HEK293T (cell line): ENCODE measurements around the gene ZNF408.

Experiments used
- CTCF ChIA-PET: fragments of 350-600 bp; formaldehyde crosslinking; extraction: SDS; loops from one replicate; lab custom pipeline; 2021; ENCODE audit warnings: antibody characterized with exemption, inconsistent platforms; lab: Yijun Ruan, JAX
- POLR2A ChIA-PET: fragments of 350-600 bp; formaldehyde crosslinking; extraction: SDS; loops from one replicate; lab custom pipeline; 2020; ENCODE audit warnings: antibody characterized with exemption, inconsistent platforms; lab: Yijun Ruan, JAX
- DNase-seq: peaks from one replicate; pipeline ENCODE4 v3.0.0; 2012; ENCODE audit warnings: mixed read lengths; ENCODE audit errors: extremely low spot score
- ARNT ChIP-seq: fragments of 450-650 bp; IDR thresholded peaks from 2 replicates; pipeline ENCODE4 v1.6.1; 2017; ENCODE audit warnings: mild to moderate bottlenecking
- BHLHE40 ChIP-seq: fragments of 450-650 bp; IDR thresholded peaks from 2 replicates; pipeline ENCODE4 v1.6.1; 2016; ENCODE audit warnings: mild to moderate bottlenecking, moderate library complexity, borderline replicate concordance
- CTBP1 ChIP-seq: fragments of 450-650 bp; IDR thresholded peaks from 2 replicates; pipeline ENCODE4 v1.6.1; 2016; ENCODE audit warnings: borderline replicate concordance
- ELF4 ChIP-seq: fragments of 450-650 bp; IDR thresholded peaks from 2 replicates; pipeline ENCODE4 v1.6.1; 2017; ENCODE audit warnings: antibody characterized with exemption
- FOXA1 ChIP-seq: fragments of 450-650 bp; IDR thresholded peaks from 2 replicates; pipeline ENCODE4 v1.6.1; 2016; ENCODE audit warnings: mild to moderate bottlenecking
- FOXK2 ChIP-seq: fragments of 450-650 bp; IDR thresholded peaks from 2 replicates; pipeline ENCODE4 v1.6.1; 2016; ENCODE audit warnings: mild to moderate bottlenecking
- FOXM1 ChIP-seq: fragments of 450-650 bp; IDR thresholded peaks from 2 replicates; pipeline ENCODE4 v1.6.1; 2017; ENCODE audit warnings: mild to moderate bottlenecking, borderline replicate concordance
- HDGF ChIP-seq: fragments of 450-650 bp; IDR thresholded peaks from 2 replicates; pipeline ENCODE4 v1.6.1; 2017; ENCODE audit warnings: antibody characterized with exemption, borderline replicate concordance
- L3MBTL2 ChIP-seq: fragments of 450-650 bp; conservative IDR thresholded peaks from 2 replicates; pipeline ENCODE4 v1.6.1; 2016; ENCODE audit warnings: mild to moderate bottlenecking
- LEF1 ChIP-seq: fragments of 450-650 bp; IDR thresholded peaks from 2 replicates; pipeline ENCODE4 v1.6.1; 2017; ENCODE audit warnings: mild to moderate bottlenecking, borderline replicate concordance
- NFRKB ChIP-seq: fragments of 450-650 bp; IDR thresholded peaks from 2 replicates; pipeline ENCODE4 v1.6.1; 2016; ENCODE audit warnings: mild to moderate bottlenecking, moderate library complexity
- PKNOX1 ChIP-seq: fragments of 450-650 bp; IDR thresholded peaks from 2 replicates; pipeline ENCODE4 v1.6.1; 2016
- SP1 ChIP-seq: fragments of 450-650 bp; IDR thresholded peaks from 2 replicates; pipeline ENCODE4 v1.6.1; 2017
- SUZ12 ChIP-seq: fragments of 450-650 bp; IDR thresholded peaks from 2 replicates; pipeline ENCODE4 v1.6.1; 2016; ENCODE audit warnings: mild to moderate bottlenecking
- TARDBP ChIP-seq: fragments of 450-650 bp; IDR thresholded peaks from 2 replicates; pipeline ENCODE4 v1.6.1; 2016
- ZNF384 ChIP-seq: fragments of 450-650 bp; IDR thresholded peaks from 2 replicates; pipeline ENCODE4 v1.6.1; 2016

ZNF408 gene

GRCh38 chr11:46680815-46681214 lies 20.0 kb upstream of the ZNF408 start:
- CTCF ChIA-PET = no interaction called here

GRCh38 chr11:46681814-46682213 lies 19.0 kb upstream of the ZNF408 start:
- TF ChIP-seq L3MBTL2 (no peak), HDGF (no peak), PKNOX1 (no peak), TARDBP (no peak), ZNF384 (no peak), SUZ12 (no peak), ARNT (no peak), ELF4 (no peak), FOXA1 (no peak), LEF1 (no peak), FOXM1 (no peak), CTBP1 (no peak), FOXK2 (no peak), NFRKB (no peak)
- DNase-seq = no peak
- CTCF ChIA-PET = no interaction called here
- POLR2A ChIA-PET = no interaction called here

More at GRCh38 chr11:46680815-46681214, 20.0 kb upstream of the ZNF408 start:
- no peak for TF ChIP-seq NFRKB
- no peak for TF ChIP-seq SP1
- TF ChIP-seq L3MBTL2 = no peak
- no peak for TF ChIP-seq FOXA1
- no peak for TF ChIP-seq TARDBP
- no peak for TF ChIP-seq SUZ12
- no peak for TF ChIP-seq ELF4
- TF ChIP-seq FOXK2 = no peak
- TF ChIP-seq ZNF384 = no peak
- no peak for TF ChIP-seq ARNT
- no peak for TF ChIP-seq CTBP1
- TF ChIP-seq FOXM1 = no peak
- TF ChIP-seq BHLHE40 = no peak
- no peak for TF ChIP-seq PKNOX1
- no peak for TF ChIP-seq LEF1
- POLR2A ChIA-PET = no interaction called here
- no peak for DNase-seq

- CTCF ChIA-PET = no interaction called here
- no peak for DNase-seq
- POLR2A ChIA-PET = no interaction called here
- TF ChIP-seq ARNT (no peak), SP1 (no peak), FOXK2 (no peak), LEF1 (no peak), PKNOX1 (no peak), SUZ12 (no peak), HDGF (no peak), ZNF384 (no peak), FOXA1 (no peak), L3MBTL2 (no peak), TARDBP (no peak), NFRKB (no peak), ELF4 (no peak), CTBP1 (no peak), FOXM1 (no peak), BHLHE40 (no peak)
Observed at GRCh38 chr11:46682773-46683752, 17.8 kb upstream of the ZNF408 start.

- POLR2A ChIA-PET = interaction anchor here (0.6 to 0.9 kb wide), 3 partner anchors 16 to 232 kb away, joined by 3 to 4 read pairs (median 3); partner anchors contain the start of genes AMBRA1, ARHGAP1 and ZNF408
- TF ChIP-seq ZNF384 (0 out of 2 replicates have a peak, but pooled peaks have one; percentile 11), FOXM1 (no peak)
- CTCF ChIA-PET = interaction anchor here (0.6 kb wide), 1 partner anchor 50 kb away, joined by 3 read pairs; no protein-coding TSS in a partner anchor
- DNase-seq = no peak
Observed at GRCh38 chr11:46684367-46684766, 16.5 kb upstream of the ZNF408 start.

GRCh38 chr11:46686886-46687795 lies 13.7 kb upstream of the ZNF408 start:
- ChIA-PET CTCF (interaction anchor here (1.0 kb wide), 1 partner anchor 13 kb away, joined by 3 read pairs; no protein-coding TSS in a partner anchor), POLR2A (no interaction called here)
- TF ChIP-seq L3MBTL2 = no peak
- TF ChIP-seq PKNOX1 = no peak
- TF ChIP-seq FOXA1 = no peak
- TF ChIP-seq SP1 = no peak
- no peak for TF ChIP-seq NFRKB
- no peak for TF ChIP-seq SUZ12
- no peak for TF ChIP-seq BHLHE40
- TF ChIP-seq FOXK2 = no peak
- no peak for TF ChIP-seq ZNF384
- TF ChIP-seq FOXM1 = no peak
- no peak for TF ChIP-seq CTBP1
- TF ChIP-seq HDGF = no peak
- no peak for TF ChIP-seq ARNT
- TF ChIP-seq ELF4 = no peak
- no peak for TF ChIP-seq LEF1
- TF ChIP-seq TARDBP = no peak
- DNase-seq = no peak
